Hepatocyte (in vitro differentiated cells): ENCODE measurements around the gene SLC16A6.

ENCODE experiments used
- EZH2 ChIP-seq: fragments of 200-600 bp; sonication (generic); IDR thresholded peaks from 2 replicates; pipeline ENCODE4 v1.6.1; 2016; ENCODE audit warnings: antibody characterized with exemption, mild to moderate bottlenecking, borderline replicate concordance
- EZH2phosphoT487 ChIP-seq: fragments of 200-600 bp; sonication (generic); IDR thresholded peaks from one replicate; pipeline ENCODE4 v1.6.1; 2018; ENCODE audit warnings: antibody characterized with exemption, mild to moderate bottlenecking, low read depth, moderate library complexity; ENCODE audit not compliant: unreplicated experiment, severe bottlenecking
- TF ChIP-seq, protein P1 (sequence below): fragments of 200-600 bp; sonication (generic); IDR thresholded peaks from 2 replicates; pipeline ENCODE4 v1.5.1; 2016; ENCODE audit warnings: antibody characterized with exemption, mild to moderate bottlenecking; ENCODE audit not compliant: poor library complexity

DNA sequence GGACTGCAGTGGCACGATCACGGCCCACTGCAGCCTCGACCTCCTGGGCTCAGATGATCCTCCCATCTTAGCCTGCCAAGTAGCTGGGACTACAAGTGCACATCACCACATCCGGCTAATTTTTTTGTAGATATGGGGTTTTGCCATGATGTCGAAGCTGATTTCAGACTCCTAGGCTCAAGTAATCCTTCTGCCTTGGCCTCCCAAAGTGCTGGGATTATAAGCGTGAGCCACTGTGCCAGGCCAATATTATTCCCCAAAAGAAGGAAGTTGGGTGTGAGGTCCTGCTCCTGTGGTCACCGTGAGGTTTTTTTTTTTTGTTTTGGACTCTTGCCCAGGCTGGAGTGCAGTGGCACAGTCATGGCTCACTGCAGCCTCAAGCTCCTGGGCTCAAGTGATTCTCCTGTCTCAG is 41.6 kb downstream of the SLC16A6 start:
- no peak for TF ChIP-seq EZH2
- TF ChIP-seq, protein P1, sequence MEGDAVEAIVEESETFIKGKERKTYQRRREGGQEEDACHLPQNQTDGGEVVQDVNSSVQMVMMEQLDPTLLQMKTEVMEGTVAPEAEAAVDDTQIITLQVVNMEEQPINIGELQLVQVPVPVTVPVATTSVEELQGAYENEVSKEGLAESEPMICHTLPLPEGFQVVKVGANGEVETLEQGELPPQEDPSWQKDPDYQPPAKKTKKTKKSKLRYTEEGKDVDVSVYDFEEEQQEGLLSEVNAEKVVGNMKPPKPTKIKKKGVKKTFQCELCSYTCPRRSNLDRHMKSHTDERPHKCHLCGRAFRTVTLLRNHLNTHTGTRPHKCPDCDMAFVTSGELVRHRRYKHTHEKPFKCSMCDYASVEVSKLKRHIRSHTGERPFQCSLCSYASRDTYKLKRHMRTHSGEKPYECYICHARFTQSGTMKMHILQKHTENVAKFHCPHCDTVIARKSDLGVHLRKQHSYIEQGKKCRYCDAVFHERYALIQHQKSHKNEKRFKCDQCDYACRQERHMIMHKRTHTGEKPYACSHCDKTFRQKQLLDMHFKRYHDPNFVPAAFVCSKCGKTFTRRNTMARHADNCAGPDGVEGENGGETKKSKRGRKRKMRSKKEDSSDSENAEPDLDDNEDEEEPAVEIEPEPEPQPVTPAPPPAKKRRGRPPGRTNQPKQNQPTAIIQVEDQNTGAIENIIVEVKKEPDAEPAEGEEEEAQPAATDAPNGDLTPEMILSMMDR = no peak
- TF ChIP-seq EZH2phosphoT487 = no peak
